ENCODE measurements around the gene ARHGAP40.

DNA sequence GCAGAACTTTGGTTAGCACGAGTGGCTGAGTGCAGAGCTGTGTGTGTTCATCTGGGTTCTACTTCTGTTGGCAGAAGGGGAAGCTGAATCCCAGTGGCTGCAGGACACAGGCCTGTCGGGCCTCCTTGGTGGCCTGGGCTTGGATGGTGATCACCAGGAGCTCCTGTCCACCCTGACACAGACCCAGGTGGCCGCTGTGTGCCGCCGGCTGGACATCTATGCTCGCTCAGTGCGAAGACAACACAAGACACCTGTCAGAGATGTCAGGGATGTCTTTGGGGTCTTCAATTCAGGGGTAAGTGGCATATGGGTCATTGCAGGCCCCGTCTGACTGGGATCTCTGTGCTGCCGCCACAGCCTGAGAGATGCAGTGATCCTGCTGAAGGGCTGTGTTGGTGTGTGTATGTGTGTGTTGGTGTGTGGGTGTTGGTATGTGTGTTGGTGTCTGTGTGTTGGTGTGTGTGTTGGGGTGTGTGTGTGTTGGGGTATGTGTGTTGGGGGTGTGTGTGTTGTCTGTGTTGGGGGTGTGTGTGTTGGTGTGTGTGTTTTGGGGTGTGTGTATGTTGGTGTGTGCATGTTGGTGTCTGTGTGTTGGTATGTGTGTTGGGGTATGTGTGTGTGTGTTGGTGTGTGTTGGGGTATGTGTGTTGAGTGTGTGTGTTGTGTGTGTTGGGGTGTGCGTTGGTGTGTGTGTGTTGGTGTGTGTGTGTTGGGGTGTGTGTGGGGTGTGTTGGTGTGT lies 25.5 kb downstream of the ARHGAP40 start:
- TF ChIP-seq ZNF784 (CRISPR knock-in tag; IDR thresholded peaks at IDR 0.05; ENCODE audit: borderline replicate concordance) (no peak), EP300 (IDR thresholded peaks at IDR 0.05; ENCODE audit: low read depth in 2 of 2, low read length in 2 of 2) (no peak), EP300 (CRISPR knock-in tag; IDR thresholded peaks at IDR 0.05; ENCODE audit: borderline replicate concordance) (no peak), MAX (IDR thresholded peaks at IDR 0.05) (no peak), ZNF282 (IDR thresholded peaks at IDR 0.05; ENCODE audit: partially characterized antibody) (peak; percentile 76), RORA (CRISPR knock-in tag; IDR thresholded peaks at IDR 0.05) (no peak), ZSCAN30 (CRISPR knock-in tag; IDR thresholded peaks at IDR 0.05) (no peak), TERF1 (CRISPR knock-in tag; IDR thresholded peaks at IDR 0.05) (no peak), TCF12 (IDR thresholded peaks at IDR 0.05) (no peak), TCF12 (CRISPR knock-in tag; IDR thresholded peaks at IDR 0.05) (no peak), SP1 (IDR thresholded peaks at IDR 0.05) (no peak), SP1 (CRISPR knock-in tag; IDR thresholded peaks at IDR 0.05) (no peak), ZNF460 (CRISPR knock-in tag; IDR thresholded peaks at IDR 0.05; ENCODE audit: borderline replicate concordance) (no peak), PRDM15 (CRISPR knock-in tag; IDR thresholded peaks at IDR 0.05) (no peak)
- TF ChIP-seq, protein P1, sequence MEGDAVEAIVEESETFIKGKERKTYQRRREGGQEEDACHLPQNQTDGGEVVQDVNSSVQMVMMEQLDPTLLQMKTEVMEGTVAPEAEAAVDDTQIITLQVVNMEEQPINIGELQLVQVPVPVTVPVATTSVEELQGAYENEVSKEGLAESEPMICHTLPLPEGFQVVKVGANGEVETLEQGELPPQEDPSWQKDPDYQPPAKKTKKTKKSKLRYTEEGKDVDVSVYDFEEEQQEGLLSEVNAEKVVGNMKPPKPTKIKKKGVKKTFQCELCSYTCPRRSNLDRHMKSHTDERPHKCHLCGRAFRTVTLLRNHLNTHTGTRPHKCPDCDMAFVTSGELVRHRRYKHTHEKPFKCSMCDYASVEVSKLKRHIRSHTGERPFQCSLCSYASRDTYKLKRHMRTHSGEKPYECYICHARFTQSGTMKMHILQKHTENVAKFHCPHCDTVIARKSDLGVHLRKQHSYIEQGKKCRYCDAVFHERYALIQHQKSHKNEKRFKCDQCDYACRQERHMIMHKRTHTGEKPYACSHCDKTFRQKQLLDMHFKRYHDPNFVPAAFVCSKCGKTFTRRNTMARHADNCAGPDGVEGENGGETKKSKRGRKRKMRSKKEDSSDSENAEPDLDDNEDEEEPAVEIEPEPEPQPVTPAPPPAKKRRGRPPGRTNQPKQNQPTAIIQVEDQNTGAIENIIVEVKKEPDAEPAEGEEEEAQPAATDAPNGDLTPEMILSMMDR (CRISPR knock-in tag; IDR thresholded peaks at IDR 0.05): no peak
